NCI-H1048 (cell line): ENCODE results near the gene CTNND1.

Source experiments
- DNase-seq: peaks from one replicate; lab custom pipeline; 2025; lab: John Stamatoyannopoulos, UW

Gene CTNND1

DNA sequence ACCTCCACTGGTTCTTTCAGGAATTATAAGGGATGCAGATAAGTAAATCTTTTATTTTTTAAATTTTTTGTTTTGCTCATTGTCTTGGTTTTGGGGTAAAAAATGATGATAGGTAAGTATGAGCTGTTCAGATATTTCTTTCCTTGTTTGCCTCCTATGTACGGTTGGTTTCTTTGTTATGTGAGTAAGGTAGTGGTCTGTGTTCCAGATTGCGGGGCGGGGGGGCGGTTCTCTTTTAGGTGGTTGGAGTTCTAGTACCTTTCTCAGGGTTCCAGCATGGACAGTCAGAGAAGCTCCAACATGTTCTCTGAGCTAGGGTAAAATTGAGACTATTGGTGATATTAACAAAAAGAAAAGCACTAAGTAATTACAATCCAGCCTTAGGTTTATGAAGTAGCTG lies 2.4 kb downstream of the CTNND1 start:
- no peak for DNase-seq

DNA sequence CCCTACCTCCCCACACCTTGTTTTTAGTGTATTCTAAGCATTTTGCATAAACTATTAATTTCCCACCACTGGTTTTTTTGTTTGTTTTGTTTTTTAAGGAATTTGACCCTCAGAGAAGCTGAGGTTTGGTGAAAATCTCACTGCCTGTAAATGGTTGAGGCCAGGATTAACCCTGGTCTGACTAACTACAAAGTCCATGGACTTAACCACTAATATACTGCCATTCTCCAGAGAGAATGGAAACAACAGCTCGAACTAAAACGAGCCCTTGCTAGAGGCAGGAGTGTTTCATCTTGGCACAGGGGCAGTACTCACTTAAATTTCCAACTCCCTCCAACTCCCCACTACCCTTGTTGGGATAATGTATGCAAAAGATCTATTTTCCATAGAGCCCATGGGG lies 3.0 kb downstream of the CTNND1 start:
- DNase-seq: no peak

DNA sequence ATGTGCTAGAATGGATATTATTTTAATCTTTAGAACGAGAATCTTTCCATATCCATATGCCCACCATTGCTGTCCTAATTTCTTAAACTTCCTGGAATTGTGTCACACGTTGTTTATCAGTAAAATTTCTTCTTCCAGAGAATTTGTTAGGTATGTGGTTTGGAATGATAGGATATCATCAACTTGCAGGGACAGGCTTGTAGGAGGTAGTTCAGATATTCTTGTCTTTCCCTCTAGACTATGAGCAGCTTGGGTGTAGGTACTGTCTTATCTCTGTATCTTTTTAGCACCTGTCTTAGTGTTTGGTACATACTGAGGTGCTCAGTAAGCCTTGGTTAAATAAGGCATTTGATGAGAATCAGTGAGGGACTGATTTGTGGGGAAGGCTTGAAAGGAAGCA lies 3.4 kb downstream of the CTNND1 start:
- DNase-seq: no peak

DNA sequence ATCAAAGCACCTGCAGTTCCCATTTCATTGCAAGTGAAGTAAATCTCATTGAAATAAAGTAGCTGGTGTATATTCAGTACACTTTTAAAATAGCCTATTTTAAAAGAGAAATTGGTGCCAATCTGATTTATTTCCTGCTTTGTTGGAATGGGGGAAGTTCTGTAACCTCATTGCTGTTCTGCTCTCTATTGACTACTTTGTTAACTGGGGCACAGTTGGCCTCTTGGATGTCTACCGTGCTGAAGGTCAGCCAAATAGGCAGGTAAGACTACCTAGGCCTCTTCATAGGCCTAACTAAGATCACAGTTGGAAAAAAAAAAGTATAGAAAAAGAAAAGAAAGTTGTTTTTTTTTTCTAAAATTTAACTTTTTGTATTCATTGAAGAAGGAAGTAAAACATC lies 9.2 kb downstream of the CTNND1 start:
- DNase-seq: no peak

DNA sequence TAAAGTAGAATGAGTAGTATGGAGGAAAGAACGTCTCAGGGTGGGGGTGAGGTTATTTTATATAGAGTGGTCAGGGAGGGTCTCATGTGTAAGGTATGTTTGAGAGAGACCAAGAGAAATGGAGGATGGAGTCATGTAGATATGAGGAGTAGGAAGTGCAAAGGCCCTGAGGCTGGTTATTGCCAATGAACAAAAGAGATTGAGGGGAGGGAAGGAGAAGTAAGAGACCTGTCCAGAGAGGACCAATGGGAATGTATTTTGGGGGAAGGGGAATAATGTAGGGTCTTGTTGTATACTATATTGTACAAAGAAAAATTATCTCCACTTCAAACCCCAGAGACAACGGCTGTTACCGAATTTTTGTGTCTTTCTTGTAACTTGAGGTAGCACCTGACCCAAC lies 9.8 kb downstream of the CTNND1 start:
- DNase-seq: no peak

DNA sequence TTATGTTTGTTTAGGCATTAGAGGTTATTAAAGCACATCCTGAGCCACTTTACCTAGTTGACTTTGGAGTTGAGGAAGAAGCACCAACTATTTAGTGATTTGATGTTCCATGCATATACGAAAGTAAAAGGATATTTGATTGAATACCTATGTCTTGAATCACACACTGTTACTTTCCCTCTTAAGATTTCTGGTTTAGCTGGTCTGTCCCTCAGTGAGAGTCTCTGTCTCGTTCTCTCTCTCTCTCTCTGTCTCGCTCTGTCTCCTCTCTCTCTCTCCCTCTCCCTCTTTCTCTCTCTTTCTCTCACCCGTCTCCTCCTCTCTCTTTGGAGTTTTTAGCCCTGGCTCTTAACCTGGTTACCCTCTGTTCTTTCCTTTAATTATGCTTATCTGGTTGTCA lies 11.0 kb downstream of the CTNND1 start:
- no peak for DNase-seq

DNA sequence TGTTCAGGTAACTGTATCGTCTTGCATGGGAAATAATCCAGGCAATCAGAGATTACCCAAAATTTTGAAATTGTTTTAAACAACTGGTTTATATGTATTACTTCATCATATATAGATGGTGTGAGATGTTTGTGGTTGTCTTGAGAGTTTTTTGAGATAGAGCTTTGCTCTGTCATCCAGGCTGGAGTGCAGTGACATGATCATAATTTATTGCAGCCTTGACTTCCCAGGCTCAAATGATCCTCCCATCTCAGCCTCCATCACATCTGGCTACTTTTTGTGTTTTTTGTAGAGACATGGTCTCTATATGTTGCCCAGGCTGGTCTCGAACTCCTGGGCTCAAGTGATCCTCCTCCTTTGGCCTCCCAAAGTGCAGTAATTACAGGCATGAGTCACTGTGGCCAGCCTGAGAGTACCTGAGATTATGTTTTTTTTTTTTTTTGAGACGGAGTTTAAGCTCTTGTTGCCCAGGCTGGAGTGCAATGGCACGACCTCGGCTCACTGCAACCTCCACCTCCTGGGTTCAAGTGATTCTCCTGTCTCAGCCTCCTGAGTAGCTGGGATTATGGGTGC lies 11.5 kb downstream of the CTNND1 start:
- DNase-seq: no peak

DNA sequence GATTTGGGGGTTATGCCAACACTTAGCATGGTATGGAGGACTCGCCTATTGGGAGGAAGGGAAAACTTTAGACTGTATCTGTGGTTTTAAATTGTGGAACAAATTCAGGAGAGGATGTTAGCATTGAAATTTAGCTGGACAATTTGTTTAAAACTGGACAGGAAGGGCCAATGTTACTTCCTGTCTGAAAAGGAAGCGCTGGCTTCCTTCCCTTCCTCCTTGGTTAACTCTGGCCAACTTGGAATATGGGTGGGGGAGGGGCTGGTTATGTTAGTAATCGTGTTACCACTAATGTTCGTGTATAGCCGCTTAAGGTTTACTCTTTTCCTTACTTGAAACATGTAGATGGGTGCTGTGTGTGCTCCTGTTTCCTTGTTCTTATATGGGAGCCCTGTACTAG lies 13.9 kb downstream of the CTNND1 start:
- no peak for DNase-seq

DNA sequence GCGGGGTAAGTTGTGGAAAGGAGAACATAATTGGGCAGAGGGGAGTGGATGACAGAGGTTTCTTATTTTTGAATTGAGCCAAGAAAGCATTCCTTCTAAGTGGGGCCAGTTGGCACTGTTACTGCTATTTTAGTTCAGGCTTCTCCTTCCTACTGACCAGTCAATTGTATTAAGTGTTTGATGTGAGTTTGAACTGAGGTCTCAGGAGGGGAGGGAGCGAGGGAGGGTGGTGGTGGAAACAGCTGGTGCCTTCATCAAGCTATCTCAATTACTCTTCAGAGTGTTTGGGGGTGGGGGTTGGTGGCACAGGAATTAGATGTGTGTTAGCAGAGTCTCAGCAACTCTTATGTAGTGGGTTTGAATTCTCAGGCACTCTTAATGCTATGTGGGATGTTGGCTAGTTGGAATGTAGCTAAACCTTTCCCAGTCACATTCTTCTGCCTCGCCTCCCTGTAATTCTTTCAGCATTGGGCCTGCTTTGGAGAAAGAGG lies 14.5 kb downstream of the CTNND1 start:
- no peak for DNase-seq

DNA sequence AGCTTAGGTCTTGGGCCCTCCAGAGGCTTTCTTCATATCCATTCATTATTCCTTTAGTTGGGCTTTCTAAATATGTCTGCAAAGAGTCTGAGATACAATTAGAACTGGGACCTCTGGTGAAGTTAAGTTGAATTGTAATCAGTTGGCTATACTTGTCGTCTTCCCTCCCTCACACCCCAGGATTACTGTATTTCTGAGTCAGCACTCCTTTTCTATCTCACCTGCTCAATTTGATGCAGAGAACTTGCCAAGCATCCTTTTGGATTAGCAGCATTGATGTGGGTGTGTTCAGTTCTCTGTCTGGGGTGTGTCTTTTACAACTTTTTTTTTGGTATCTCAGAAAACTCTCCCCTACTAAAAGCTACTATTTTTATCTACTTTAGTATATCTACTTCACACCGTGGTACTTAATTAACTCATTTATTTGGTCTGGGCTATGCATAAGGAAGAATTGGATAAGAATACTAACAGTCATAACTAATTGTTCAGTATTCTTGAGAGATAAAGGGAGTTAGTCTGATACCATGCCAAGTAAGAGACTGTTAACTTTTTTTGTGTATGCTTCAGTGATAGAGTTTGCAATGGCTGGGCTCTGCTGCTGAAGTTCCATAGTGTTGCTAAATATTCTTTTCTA lies 15.1 kb downstream of the CTNND1 start:
- no peak for DNase-seq

DNA sequence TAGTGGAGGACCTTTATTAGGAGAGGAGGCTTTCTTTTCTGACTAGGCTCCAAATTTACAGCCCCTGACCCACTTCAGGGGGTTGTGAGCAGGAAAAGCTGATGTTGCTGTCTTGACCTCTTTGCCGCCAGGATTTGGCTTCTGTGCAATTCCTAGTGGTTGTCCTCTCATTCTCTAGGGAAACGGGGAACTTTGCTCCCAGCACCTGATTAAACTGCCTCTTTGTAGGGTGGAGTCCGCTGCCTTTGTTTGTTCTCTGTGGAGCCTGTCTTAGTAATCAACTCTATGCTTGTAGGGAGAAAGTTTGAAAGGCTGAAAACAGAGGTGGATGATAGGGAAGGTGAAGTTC lies 16.3 kb downstream of the CTNND1 start:
- no peak for DNase-seq

DNA sequence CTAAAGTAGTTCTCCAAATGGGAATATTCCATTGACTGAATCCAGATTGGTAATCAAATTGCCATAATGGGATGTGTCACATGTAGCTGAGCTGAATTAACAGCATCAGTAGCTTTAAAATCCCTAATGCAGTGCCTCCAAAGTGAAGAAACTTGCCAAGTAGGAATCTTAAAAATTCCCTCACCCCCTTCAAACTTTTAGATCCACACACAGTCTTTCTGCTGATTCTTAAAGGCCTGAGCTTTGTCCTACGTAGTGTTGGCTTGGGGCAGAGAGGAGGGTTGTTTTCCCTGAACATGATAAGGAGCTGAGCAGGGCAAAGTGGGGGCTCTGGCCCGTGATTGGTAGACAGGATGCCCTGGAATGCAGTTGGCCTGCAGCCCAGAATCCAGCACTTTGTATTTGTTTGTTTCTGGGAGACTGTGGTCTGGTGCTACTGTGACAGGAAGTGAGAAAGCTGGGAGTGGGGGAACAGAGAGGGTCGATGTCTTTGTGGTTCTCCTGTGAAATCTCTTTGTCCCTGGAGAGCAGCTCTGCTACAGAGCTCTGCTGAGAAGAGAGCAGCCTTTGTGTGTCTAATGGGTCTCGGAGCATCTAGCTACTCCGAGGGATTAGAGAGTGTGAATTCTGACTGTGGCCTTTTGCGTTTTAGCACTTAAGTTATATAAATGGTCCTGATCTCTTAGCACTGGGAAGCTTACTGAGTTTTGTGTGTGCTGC lies 16.9 kb downstream of the CTNND1 start:
- peak; percentile 88 for DNase-seq

DNA sequence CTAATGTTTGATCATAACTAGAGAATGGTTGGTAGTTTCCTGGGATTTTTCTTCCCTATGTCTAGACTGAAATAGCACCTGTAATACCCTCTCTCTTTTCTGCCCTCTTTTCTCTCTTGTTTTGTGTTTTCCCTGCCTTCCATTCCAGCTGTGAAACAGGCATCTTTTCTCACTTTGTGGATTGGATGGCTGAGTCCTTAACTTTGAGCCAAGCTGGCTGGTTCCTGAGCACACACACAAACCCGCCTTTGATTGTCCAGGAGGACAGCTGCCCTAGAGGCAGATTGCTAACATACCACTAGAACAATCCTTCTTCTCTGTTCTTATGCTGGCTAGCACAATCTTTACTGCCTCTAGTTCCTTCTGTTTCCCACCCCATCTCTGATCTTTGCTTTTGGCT lies 17.7 kb downstream of the CTNND1 start:
- DNase-seq: peak; percentile 37

DNA sequence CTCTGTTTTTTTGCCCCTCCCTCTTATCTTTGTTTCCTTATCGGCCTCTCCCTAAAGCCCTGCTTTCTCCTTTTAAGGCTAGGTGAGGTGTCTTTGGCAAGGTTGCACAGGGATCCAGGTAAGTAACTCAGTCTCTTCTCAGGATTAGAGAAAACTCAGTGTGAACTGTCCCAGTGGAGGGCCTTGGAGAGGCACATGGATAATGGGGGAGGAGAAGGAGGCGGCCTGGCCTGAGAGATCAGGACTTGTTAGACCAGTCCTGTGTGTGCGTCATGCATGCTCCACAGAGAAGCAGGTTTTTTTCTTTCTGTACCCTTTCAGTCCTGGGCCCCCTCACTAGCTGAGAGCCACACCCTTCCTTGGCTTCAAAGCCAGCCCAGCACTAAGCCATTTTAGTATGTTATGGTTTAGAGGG lies 19.9 kb downstream of the CTNND1 start:
- no peak for DNase-seq

DNA sequence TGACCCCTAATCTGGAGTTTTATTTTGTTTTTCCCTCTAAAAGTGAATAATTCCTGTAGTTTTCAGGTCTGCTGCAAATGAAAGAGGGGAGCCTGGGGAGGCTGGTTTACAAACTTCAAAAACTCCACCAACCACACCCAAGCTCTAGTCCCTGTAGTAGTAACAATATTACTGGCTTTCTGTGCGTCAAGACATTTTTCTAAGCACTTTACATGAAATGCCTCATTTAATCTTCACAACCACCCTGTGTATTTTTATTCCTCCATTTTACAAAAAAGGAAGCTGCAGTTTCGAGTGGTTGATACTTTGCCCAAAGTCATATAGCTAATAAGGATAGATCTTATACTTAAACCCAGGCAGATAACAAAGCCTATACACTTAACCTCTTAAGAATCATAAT lies 23.5 kb downstream of the CTNND1 start:
- no peak for DNase-seq

DNA sequence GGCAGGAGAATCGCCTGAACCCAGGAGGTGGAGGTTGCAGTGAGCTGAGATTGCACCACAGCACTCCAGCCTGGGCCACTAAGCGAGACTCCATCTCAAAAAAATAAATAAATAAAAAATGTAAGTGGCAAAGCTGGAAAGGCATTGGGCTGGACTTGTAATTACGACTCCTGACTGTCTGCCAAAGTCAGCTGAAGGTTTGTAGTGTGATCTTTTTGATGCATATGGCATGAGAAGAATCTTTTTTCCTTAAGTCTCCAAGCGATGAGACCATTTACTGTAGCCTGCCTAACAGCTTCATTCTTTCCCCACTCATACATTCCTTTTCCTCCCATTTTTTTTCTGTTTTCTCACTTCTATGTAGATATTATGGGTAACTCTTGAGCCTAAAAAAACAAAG lies 24.8 kb downstream of the CTNND1 start:
- DNase-seq: no peak

DNA sequence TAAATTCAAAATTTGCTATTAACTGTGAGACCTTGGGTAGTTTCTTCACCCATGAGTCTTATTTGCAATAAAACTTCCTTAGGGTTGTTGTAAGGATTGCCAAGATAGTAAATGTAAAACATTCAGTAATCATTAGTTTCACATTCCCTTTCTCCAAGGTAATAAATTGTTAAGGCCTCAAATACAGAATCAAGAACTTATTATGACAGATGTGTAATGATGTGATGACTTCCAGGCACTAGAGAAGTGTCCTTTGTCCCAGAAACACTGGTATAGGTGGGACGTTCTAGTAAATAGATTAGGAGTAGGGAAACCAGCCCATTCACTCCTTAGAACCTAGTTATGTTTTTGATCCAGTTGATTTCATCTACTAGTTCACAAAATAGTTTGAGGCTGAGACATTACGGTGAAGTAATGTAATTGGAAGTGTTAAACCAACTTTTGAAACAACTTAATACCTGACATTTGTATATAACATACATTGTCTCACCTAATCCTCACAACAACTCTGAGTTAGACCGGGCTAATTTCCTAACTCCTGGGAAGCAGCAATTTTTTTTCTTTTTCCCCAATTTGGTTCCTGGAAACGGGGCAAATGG lies 25.5 kb downstream of the CTNND1 start:
- DNase-seq: no peak

DNA sequence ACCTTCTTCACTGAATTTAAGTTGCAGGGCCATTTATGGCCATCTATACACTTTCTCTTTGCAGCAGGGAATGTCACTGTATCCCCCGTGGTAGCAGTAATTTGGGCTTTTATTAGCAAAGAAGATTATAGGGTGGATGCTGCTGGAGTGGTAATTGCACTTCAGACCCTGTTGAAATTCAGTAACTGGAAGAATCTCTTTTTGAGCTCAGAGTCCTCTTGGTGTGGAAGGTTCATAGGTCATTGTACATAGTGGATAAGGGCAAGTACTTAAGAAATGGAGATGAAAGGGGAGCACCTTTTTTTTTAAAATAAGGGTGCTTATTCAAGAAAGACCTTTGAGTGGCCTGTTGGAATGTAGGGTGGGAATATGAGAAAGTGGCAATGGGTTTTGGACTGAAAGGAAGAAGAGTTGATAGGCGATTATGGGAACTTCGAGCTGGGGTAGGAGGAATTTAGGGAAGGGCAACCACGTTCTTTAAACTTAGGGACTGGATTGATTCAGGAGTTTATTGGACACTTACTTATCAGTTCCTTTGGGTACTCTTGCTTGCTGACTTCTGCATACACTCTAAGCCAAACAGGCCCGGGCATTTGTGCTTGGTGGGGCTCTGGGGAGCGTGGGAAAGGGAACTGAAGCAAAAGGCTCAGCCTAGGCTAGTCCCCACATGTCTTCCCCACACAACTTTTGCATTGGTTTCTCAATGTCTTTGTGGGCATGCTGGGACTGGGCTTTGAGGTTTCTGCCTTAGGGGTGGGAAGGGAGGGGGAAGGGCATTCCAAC lies 26.5 kb downstream of the CTNND1 start:
- no peak for DNase-seq

DNA sequence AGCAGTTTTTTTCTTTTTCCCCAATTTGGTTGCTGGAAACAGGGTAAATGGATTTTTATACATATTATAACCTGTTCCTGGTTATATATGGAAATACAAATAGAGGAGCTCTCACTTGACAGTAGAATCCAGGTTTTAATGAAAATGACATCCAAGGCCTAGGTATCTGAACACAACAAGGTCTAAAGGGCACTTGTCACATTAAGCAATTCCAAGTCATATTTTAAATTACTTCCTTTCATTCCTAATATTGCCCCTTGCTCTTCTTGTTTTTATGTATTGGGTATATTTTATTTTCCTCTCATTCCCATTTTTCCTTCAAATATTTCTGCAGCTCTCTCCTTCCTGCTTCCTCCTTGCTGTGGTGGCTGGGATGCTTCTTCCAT lies 27.1 kb downstream of the CTNND1 start:
- DNase-seq: no peak

DNA sequence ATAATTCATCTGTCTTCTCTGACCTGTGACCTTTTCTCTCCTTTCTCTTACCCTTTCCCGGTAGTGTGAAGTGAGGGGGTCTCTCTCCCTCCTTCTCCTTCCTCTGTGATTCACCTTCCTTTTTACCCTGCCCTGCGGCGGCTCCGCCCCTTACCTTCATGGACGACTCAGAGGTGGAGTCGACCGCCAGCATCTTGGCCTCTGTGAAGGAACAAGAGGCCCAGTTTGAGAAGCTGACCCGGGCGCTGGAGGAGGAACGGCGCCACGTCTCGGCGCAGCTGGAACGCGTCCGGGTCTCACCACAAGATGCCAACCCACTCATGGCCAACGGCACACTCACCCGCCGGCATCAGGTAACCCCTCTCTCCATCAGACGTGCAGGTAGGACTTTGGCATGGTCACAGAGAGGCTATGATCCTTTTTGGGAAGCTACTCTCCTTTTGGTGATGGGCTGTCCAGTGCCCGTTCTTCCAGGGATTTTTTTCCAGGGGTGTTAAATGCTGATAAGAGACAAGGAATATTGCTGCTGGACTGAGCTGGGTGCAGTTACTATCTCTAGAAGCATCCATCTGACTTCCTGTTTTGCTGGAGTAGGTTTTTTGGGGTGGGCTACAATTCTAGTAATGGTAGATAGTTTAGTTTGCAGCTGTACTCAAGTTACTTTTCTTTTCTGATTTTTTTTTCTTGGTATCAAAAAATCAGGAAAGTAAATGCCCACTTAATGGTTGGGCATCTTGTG lies 29.9 kb downstream of the CTNND1 start:
- no peak for DNase-seq

DNA sequence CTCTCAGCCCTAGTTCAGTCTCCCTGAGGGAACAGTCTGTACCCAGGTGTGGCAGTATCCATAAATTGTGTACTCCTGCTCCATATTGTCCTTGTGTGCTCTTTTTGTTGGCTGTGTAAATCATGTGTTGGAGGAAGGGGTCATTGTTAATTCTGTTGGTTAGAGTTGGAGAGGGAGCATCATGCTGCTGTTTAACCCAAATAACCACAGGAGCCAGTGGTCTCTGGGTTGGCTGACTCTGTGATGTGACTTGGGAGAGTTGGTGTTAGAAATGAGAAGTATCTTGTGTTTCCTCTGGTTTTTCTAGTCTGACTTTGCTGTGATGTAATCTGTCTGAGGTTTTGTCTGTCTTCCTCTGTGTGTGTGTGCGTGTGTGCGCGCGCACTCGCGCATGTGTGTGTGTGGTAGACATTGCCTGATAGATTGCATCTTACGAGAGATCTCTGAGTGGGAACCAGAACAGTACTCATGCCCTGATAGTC lies 30.5 kb downstream of the CTNND1 start:
- DNase-seq: no peak

DNA sequence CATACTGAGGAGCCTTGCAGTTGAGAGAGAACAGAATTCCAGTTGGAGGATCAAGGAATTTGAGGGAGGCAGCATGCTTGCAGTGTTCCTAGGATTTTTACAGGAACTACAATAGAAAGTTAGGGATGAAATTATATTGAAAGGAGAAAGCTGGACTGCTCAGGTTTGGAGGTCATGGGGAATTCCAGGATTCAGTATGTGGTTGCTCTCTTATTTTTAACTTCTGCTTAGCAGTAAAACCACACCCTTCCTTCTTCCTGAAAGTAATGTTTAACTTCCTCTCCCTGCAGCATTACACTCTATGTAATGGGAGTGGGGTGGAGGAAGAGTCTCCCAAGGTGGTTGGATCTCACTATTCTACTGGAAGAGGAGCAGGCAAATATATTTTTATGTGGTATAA lies 31.3 kb downstream of the CTNND1 start:
- DNase-seq: no peak
